HCT116 (cell line): ENCODE results near the gene CFAP45. TPM values are rescaled to one million over a fixed set of nuclear protein-coding genes. Genes with fewer than 3 reads are reported as not detected.

Source experiments
- ATAC-seq: fragments of 200-7000 bp; cut with Tn5 transposase; 2 replicates; pipeline ENCODE4 v1.9.1; 2020; ENCODE audit warnings: mild to moderate bottlenecking, moderate library complexity
- BruUV-seq: library from RNA; stranded (reverse); fragments of 400-500 nt; replicated peaks from 2 replicates; lab custom pipeline; 2021; lab: Mats Ljungman, UMichigan
- CTCF ChIA-PET: fragments of 300-600 bp; sonication (Branson Sonifier 250); formaldehyde crosslinking; loops from one replicate; lab custom pipeline; 2021; ENCODE audit warnings: antibody characterized with exemption; lab: Charles Lee
- POLR2A ChIA-PET: fragments of 300-600, 350-600 bp; sonication (Branson Sonifier 250); formaldehyde crosslinking; loops from one replicate; lab custom pipeline; 2021; ENCODE audit warnings: antibody characterized with exemption; lab: Charles Lee
- RAD21 ChIA-PET, 2 experiments: fragments of 300-600 bp; sonication (Branson Sonifier 250); formaldehyde crosslinking; loops; one replicate each; lab custom pipeline; 2023; ENCODE audit warnings: low total read pairs in 2 of 2; ENCODE audit not compliant: uncharacterized antibody in 2 of 2, unreplicated experiment in 2 of 2, low non-redundant PET in 1 of 2; lab: Charles Lee
- DNase-seq: peaks from one replicate; pipeline ENCODE4 v3.0.0-alpha.2; 2010; ENCODE audit warnings: low read depth, low spot score
- H2AFZ ChIP-seq: fragments of 200-600 bp; shearing (Covaris generic), sonication (generic); 2 replicates; pipeline ENCODE4 v1.6.1; 2017; ENCODE audit warnings: low read depth, mixed run types, mixed read lengths, antibody characterized with exemption, low read length; ENCODE audit not compliant: poor library complexity, severe bottlenecking
- H3K27ac ChIP-seq: 2 replicates; pipeline ENCODE4 v1.5.1; 2012; ENCODE audit warnings: low read depth, low read length
- H3K27me3 ChIP-seq: fragments of 200-600 bp; sonication (generic); 2 replicates; pipeline ENCODE4 v1.6.1; 2016; ENCODE audit warnings: mixed run types, low read length, mixed read lengths; ENCODE audit not compliant: insufficient read depth
- H3K36me3 ChIP-seq, 2 experiments: fragments of 200-500 bp in 1 of 2; fragments of 200-600 bp in 1 of 2; sonication (Bioruptor generic) in 1 of 2; sonication (generic) in 1 of 2; 2 replicates each; pipeline versions ENCODE4 v1.5.1 to v1.6.1; 2014 to 2016; ENCODE audit warnings: low read length in 2 of 2, inconsistent platforms in 1 of 2, mixed read lengths in 1 of 2, mixed run types in 1 of 2; ENCODE audit not compliant: insufficient read depth in 2 of 2, control insufficient read depth in 1 of 2
- H3K4me1 ChIP-seq, 2 experiments: fragments of 200-600 bp in 1 of 2; sonication (generic) in 1 of 2; 2 replicates each; pipeline versions ENCODE4 v1.5.1 to v1.6.1; 2012 to 2017; ENCODE audit warnings: low read length in 2 of 2, inconsistent platforms in 1 of 2, mild to moderate bottlenecking in 1 of 2, mixed read lengths in 1 of 2, mixed run types in 1 of 2, moderate library complexity in 1 of 2; ENCODE audit not compliant: insufficient read depth in 2 of 2, control insufficient read depth in 1 of 2
- H3K4me2 ChIP-seq: fragments of 200-600 bp; sonication (generic); 2 replicates; pipeline ENCODE4 v1.6.1; 2017; ENCODE audit warnings: mixed run types, low read length, mixed read lengths
- H3K4me3 ChIP-seq, 2 experiments: fragments of 200-600 bp in 1 of 2; sonication (generic) in 1 of 2; replicated peaks in 1 of 2; 2 replicates each; pipeline ENCODE4 v1.5.1; 2011 to 2016; ENCODE audit warnings: low read length in 2 of 2, control low read depth in 1 of 2, low read depth in 1 of 2, mild to moderate bottlenecking in 1 of 2, mixed read lengths in 1 of 2, mixed run types in 1 of 2
- H3K79me2 ChIP-seq: fragments of 200-600 bp; sonication (generic); 2 replicates; pipeline ENCODE4 v1.6.1; 2017; ENCODE audit warnings: mild to moderate bottlenecking, mixed run types, low read length, moderate library complexity, mixed read lengths; ENCODE audit not compliant: insufficient read depth
- H3K9ac ChIP-seq: fragments of 200-600 bp; sonication (generic); 2 replicates; pipeline ENCODE4 v1.6.1; 2016; ENCODE audit warnings: low read length, mixed read lengths
- H3K9me2 ChIP-seq: fragments of 200-600 bp; sonication (generic), shearing (Covaris generic); 2 replicates; pipeline ENCODE4 v1.6.1; 2017; ENCODE audit warnings: mixed run types, mild to moderate bottlenecking, moderate library complexity; ENCODE audit not compliant: insufficient read depth
- H3K9me3 ChIP-seq, 2 experiments: fragments of 200-500 bp in 1 of 2; fragments of 200-600 bp in 1 of 2; sonication (Bioruptor generic) in 1 of 2; sonication (generic) in 1 of 2; 2 replicates each; pipeline ENCODE4 v1.6.1; 2014 to 2017; ENCODE audit warnings: low read length in 2 of 2, mixed read lengths in 2 of 2, inconsistent platforms in 1 of 2, low read depth in 1 of 2, mild to moderate bottlenecking in 1 of 2, mixed run types in 1 of 2, moderate library complexity in 1 of 2; ENCODE audit not compliant: control insufficient read depth in 1 of 2, insufficient read depth in 1 of 2
- H4K20me1 ChIP-seq: fragments of 200-600 bp; sonication (generic), shearing (Covaris generic); 2 replicates; pipeline ENCODE4 v1.6.1; 2017; ENCODE audit warnings: mixed run types, mild to moderate bottlenecking, moderate library complexity; ENCODE audit not compliant: insufficient read depth
- CBX3 ChIP-seq: IDR thresholded peaks from 2 replicates; pipeline ENCODE4 v1.6.1; 2012; ENCODE audit warnings: low read depth
- CEBPB ChIP-seq: IDR thresholded peaks from 2 replicates; pipeline ENCODE4 v1.6.1; 2012; ENCODE audit warnings: low read depth
- EGR1 ChIP-seq: IDR thresholded peaks from 2 replicates; pipeline ENCODE4 v1.6.1; 2012; ENCODE audit warnings: low read depth
- EZH2 ChIP-seq: fragments of 200-600 bp; sonication (generic); IDR thresholded peaks from 2 replicates; pipeline ENCODE4 v1.6.1; 2017; ENCODE audit warnings: antibody characterized with exemption, mixed run types
- EZH2phosphoT487 ChIP-seq: fragments of 200-600 bp; IDR thresholded peaks from 2 replicates; pipeline ENCODE4 v1.6.1; 2018; ENCODE audit warnings: antibody characterized with exemption, borderline replicate concordance
- JUND ChIP-seq: IDR thresholded peaks from 2 replicates; pipeline ENCODE4 v1.6.1; 2012
- POLR2A ChIP-seq: IDR thresholded peaks from 2 replicates; pipeline ENCODE4 v1.7.0; 2011; ENCODE audit warnings: borderline replicate concordance; ENCODE audit not compliant: insufficient read depth, insufficient read length; ENCODE audit errors: extremely low read depth
- SIN3A ChIP-seq: IDR thresholded peaks from 2 replicates; pipeline ENCODE4 v1.6.1; 2012; ENCODE audit warnings: low read depth
- SRF ChIP-seq: IDR thresholded peaks from 2 replicates; pipeline ENCODE4 v1.6.1; 2012; ENCODE audit warnings: low read depth
- TCF7L2 ChIP-seq: IDR thresholded peaks from 2 replicates; pipeline ENCODE4 v1.7.0; 2011; ENCODE audit warnings: borderline replicate concordance, inconsistent platforms; ENCODE audit not compliant: insufficient read depth, insufficient read length; ENCODE audit errors: extremely low read depth
- ZNF274 ChIP-seq: fragments of 200-500 bp; sonication (Bioruptor generic); IDR thresholded peaks from 2 replicates; pipeline ENCODE4 v1.6.1; 2014; ENCODE audit warnings: mild to moderate bottlenecking, low read depth, low read length, inconsistent platforms
- intact Hi-C: fragments of 100-400 bp; cut with micrococcal nuclease; formaldehyde crosslinking; loops from 2 replicates; pipeline ENCODE4 v1.10.0; 2022
- total RNA-seq: library from RNA; stranded (reverse); gene quantifications from one replicate; pipeline ENCODE4 v1.2.1, GENCODE V29; 2021; ENCODE audit not compliant: unreplicated experiment
- TF ChIP-seq, protein P1 (sequence below), 3 experiments: fragments of 200-600 bp in 1 of 3; sonication (generic) in 1 of 3; IDR thresholded peaks in 2 of 3; conservative IDR thresholded peaks in 1 of 3; 2 replicates each; pipeline ENCODE4 v1.5.1; 2012 to 2017; ENCODE audit warnings: low read depth in 2 of 3, low read length in 2 of 3, antibody characterized with exemption in 1 of 3, borderline replicate concordance in 1 of 3, control low read depth in 1 of 3, mild to moderate bottlenecking in 1 of 3, mixed read lengths in 1 of 3, mixed run types in 1 of 3, moderate library complexity in 1 of 3; ENCODE audit not compliant: insufficient read depth in 1 of 3
- TF ChIP-seq, protein P2 (sequence below): IDR thresholded peaks from 2 replicates; pipeline ENCODE4 v1.6.1; 2012
- TF ChIP-seq, protein P3 (sequence below): IDR thresholded peaks from 2 replicates; pipeline ENCODE4 v1.6.1; 2012

Gene CFAP45
- total RNA-seq, 1 experiment from 2014 or later, result 0.59 TPM

DNA sequence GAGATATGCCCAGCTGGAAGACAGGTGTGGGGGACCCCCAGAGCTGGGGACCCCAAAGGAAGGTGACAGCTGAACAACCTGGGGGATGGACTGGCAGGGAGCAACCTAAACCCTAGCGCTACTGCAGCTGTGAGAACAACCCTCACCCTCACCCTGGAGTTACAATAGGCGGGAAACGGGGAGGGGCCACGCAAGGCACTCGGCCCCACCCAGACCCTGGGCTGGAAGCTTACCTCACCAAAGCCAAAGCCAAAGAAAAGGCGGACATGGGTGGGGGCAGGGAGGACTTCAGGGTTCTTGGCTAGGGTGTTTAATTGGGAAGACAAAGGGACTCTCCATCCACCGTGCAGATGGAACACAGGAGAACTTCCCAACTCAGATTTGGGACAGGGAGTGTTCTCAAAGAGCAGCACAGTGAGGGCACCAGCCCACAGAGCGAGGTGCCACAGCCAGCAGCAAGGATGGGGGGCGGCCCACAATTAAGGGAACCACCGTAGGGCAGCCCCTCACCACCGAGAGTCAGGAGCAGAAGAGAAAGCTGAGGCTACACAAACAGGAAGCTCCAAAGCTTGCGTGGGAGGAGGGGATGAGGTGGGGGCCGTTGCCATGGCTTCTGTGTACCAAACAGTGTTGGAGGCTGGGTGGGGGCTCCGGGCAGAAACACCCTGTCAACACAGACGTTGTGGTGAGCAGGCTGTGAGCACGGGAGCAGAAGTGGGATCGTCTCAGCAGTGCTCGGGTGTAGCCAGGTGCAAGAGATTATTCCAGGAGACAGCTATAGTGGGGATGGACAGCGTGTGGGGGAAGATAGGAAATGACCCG lies 23.4 kb upstream of the CFAP45 start:
- intact Hi-C loops, result no loop called here
- H2AFZ ChIP-seq, result no peak overlapping the region
- no peaks in the 10 kb centered on the region for H3K27me3 ChIP-seq
- H3K4me1 ChIP-seq, result peaks cover 21 to 42% of the 10 kb centered on the region in 2 experiments
- H3K9me3 ChIP-seq, result no peaks in the 10 kb centered on the region
- H3K79me2 ChIP-seq, result peaks cover 36% of the 10 kb centered on the region
- peak overlapping the region; percentile 87 for H3K9ac ChIP-seq
- BruUV-seq, result no TSS peak
- no peak overlapping the region; the same call in 1 of the 2 replicates for H3K27ac ChIP-seq
- no peaks in the 10 kb centered on the region; the same call in 1 of the 2 replicates for H4K20me1 ChIP-seq
- ChIA-PET RAD21 (no interaction called here), CTCF (interaction anchor here (0.9 to 1.1 kb wide), 2 partner anchors 84 to 329 kb away, joined by 3 to 7 read pairs; no protein-coding TSS in a partner anchor), POLR2A (no interaction called here)
- DNase-seq, result no peak
- H3K4me2 ChIP-seq, result peak overlapping the region; percentile 93
- TF ChIP-seq, protein P1, sequence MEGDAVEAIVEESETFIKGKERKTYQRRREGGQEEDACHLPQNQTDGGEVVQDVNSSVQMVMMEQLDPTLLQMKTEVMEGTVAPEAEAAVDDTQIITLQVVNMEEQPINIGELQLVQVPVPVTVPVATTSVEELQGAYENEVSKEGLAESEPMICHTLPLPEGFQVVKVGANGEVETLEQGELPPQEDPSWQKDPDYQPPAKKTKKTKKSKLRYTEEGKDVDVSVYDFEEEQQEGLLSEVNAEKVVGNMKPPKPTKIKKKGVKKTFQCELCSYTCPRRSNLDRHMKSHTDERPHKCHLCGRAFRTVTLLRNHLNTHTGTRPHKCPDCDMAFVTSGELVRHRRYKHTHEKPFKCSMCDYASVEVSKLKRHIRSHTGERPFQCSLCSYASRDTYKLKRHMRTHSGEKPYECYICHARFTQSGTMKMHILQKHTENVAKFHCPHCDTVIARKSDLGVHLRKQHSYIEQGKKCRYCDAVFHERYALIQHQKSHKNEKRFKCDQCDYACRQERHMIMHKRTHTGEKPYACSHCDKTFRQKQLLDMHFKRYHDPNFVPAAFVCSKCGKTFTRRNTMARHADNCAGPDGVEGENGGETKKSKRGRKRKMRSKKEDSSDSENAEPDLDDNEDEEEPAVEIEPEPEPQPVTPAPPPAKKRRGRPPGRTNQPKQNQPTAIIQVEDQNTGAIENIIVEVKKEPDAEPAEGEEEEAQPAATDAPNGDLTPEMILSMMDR (IDR thresholded peaks at IDR 0.05 in 2 of 3, conservative IDR thresholded peaks at IDR 0.05 in 1 of 3; ENCODE audit: borderline replicate concordance in 1 of 3, insufficient read depth in 1 of 3, low read depth in 2 of 3, low read length in 2 of 3), result no peak
- no peak for TF ChIP-seq ZNF274
- no peak for TF ChIP-seq EZH2phosphoT487
- no peak for TF ChIP-seq EGR1
- TF ChIP-seq SIN3A, result no peak
- TF ChIP-seq TCF7L2, result no peak
- no peak for TF ChIP-seq SRF
- TF ChIP-seq JUND, result no peak
- no peak for TF ChIP-seq CBX3
- no peak for TF ChIP-seq CEBPB
- no peak for TF ChIP-seq EZH2
- no peak for TF ChIP-seq POLR2A
- TF ChIP-seq, protein P2, sequence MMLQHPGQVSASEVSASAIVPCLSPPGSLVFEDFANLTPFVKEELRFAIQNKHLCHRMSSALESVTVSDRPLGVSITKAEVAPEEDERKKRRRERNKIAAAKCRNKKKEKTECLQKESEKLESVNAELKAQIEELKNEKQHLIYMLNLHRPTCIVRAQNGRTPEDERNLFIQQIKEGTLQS, result no peak
- TF ChIP-seq, protein P3, sequence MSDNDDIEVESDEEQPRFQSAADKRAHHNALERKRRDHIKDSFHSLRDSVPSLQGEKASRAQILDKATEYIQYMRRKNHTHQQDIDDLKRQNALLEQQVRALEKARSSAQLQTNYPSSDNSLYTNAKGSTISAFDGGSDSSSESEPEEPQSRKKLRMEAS, result no peak
- no peak for ATAC-seq
- H3K36me3 ChIP-seq, result peaks cover 7 to 14% of the 10 kb centered on the region in 2 experiments; a peak in 2 of 4 replicates
- H3K4me3 ChIP-seq, result peak overlapping the region; percentile 57 to 62
- no peaks in the 10 kb centered on the region for H3K9me2 ChIP-seq
